Sigmoid colon (tissue), 7 donors: Measurements from ENCODE around the gene C1orf21. TPM values are rescaled to one million over a fixed set of nuclear protein-coding genes. Genes with fewer than 3 reads are reported as not detected.

Experiments used
- DNase-seq: peaks from one replicate; pipeline ENCODE4 v3.0.0-alpha.2; 2019
- H3K27ac ChIP-seq, 4 donors: fragments of 200-600 bp; sonication (generic); one replicate each; pipeline ENCODE4 v1.5.1; 2016 to 2019; ENCODE audit warnings: mild to moderate bottlenecking in 1 of 4
- H3K27me3 ChIP-seq, 3 donors: fragments of 200-600 bp; sonication (generic); one replicate each; pipeline ENCODE4 v1.5.1; 2019; ENCODE audit warnings: mild to moderate bottlenecking in 1 of 3
- H3K36me3 ChIP-seq, 4 donors: fragments of 200-600 bp; sonication (generic); one replicate each; pipeline ENCODE4 v1.5.1; 2016 to 2019
- H3K4me1 ChIP-seq, 4 donors: fragments of 200-600 bp; sonication (generic); one replicate each; pipeline ENCODE4 v1.5.1; 2017 to 2019
- H3K4me3 ChIP-seq, 4 donors: fragments of 200-600 bp; sonication (generic); one replicate each; pipeline ENCODE4 v1.5.1; 2017 to 2019; ENCODE audit warnings: mild to moderate bottlenecking in 2 of 4, moderate library complexity in 1 of 4
- H3K9me3 ChIP-seq, 4 donors: fragments of 200-600 bp in 3 of 4; sonication (generic) in 3 of 4; one replicate each; pipeline versions ENCODE4 v1.5.1 to v1.6.1; 2013 to 2019
- EP300 ChIP-seq, 4 donors: sonication (generic); formaldehyde crosslinking; IDR thresholded peaks; one replicate each; pipeline ENCODE4 v1.6.1; 2017; ENCODE audit warnings: antibody characterized with exemption in 4 of 4
- POLR2A ChIP-seq, 2 donors: fragments of 450-650 bp; IDR thresholded peaks; one replicate each; pipeline ENCODE4 v1.6.1; 2016; ENCODE audit warnings: antibody characterized with exemption in 2 of 2, mild to moderate bottlenecking in 2 of 2, moderate library complexity in 2 of 2
- POLR2AphosphoS5 ChIP-seq, 4 donors: sonication (generic); formaldehyde crosslinking; IDR thresholded peaks; one replicate each; pipeline ENCODE4 v1.6.1; 2017; ENCODE audit warnings: antibody characterized with exemption in 4 of 4
- WGBS, 2 donors: extraction: QIAGEN DNeasy Blood & Tissue Kit; methylation state at CpG; one replicate each; pipeline ENCODE4 v1.1.7; 2013; 5-methylcytosine and 5-hydroxymethylcytosine counted together
- intact Hi-C: fragments of 100-400 bp; cut with DNase I; formaldehyde crosslinking; loops from one replicate; pipeline ENCODE4 v1.15.1; 2023
- polyA plus RNA-seq, 3 donors: library from polyadenylated mRNA; stranded (reverse); fragments of 200-250 nt; gene quantifications; one replicate each; pipeline ENCODE4 v1.2.3, GENCODE V29; 2013
- total RNA-seq, 4 donors: library from RNA; depleted of rRNA; stranded (reverse); fragments of >200 nt; gene quantifications; one replicate each; pipeline ENCODE4 v1.1.0, GENCODE V29; 2016
- TF ChIP-seq, protein P1 (sequence below), 4 experiments: fragments of 450-650 bp in 3 of 4; fragments of 200-600 bp in 1 of 4; IDR thresholded peaks; one replicate each; pipeline ENCODE4 v1.5.1; 2016 to 2019; ENCODE audit warnings: antibody characterized with exemption in 4 of 4, mild to moderate bottlenecking in 3 of 4, moderate library complexity in 2 of 4
- donor health status: healthy with polysubstance abuse.
- donor health status: Bipolar disorder and iron deficiency.
- donor health status: healthy.

C1orf21 gene
- total and polyA plus RNA-seq, 7 donors: 39.5 to 109 (median 80.0) TPM

DNA sequence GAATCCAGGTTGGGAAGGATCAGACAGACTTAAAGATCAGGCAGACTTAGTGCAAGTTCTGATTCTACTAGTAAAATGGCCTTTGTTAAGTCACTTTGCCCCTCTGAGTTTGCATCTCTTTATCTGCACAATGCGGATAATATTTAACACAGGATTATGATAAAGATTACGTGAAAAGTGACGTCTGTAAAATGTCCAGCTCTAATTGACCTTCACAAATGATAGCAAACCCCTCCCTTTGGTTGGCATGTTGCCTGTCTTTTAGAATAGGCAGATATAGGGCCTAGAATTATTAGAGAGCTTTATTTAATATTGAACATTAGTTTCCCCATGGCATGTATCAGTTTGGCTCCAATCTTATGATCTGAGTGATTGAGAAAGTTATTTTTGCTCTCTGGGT, 55.4 kb downstream of the C1orf21 start:
- intact Hi-C loops: no loop called here
- H3K36me3 ChIP-seq: no peaks in the 10 kb centered on the region

DNA sequence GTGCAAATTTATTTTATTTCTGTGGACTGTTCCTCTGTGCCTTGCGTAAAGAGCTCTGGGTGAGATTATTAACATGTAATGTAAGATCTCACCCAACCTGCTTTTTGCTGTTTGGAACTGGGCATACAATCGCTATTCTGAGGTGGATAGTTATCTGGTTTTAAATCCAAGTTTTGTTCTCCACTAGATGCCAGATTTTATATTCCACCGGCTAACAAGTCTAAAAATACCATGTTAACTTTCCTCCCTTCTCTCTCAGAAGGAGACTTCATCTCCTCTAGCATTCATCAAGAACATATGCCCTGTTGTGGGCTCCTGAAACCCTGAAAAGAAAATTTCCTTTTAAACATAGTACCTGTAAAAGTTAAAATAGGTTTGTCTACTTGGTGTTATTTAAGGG, 56.4 kb downstream of the C1orf21 start:
- Histone ChIP-seq H3K4me1 (peaks cover 0 to 28% (median 14%) of the 10 kb centered on the region in 4 donors), H3K4me3 (no peak overlapping the region), H3K36me3 (no peaks in the 10 kb centered on the region), H3K9me3 (no peaks in the 10 kb centered on the region), H3K27ac (no peak overlapping the region), H3K27me3 (no peaks in the 10 kb centered on the region)
- DNase-seq: no peak
- WGBS, 2 donors: 86 to 91% methylated on average over 3 of the region's 3 CpGs
- intact Hi-C loops: no loop called here
- no peak for TF ChIP-seq POLR2A (IDR thresholded peaks at IDR 0.05)
- no peak for TF ChIP-seq EP300 (IDR thresholded peaks at IDR 0.05)
- TF ChIP-seq, protein P1, sequence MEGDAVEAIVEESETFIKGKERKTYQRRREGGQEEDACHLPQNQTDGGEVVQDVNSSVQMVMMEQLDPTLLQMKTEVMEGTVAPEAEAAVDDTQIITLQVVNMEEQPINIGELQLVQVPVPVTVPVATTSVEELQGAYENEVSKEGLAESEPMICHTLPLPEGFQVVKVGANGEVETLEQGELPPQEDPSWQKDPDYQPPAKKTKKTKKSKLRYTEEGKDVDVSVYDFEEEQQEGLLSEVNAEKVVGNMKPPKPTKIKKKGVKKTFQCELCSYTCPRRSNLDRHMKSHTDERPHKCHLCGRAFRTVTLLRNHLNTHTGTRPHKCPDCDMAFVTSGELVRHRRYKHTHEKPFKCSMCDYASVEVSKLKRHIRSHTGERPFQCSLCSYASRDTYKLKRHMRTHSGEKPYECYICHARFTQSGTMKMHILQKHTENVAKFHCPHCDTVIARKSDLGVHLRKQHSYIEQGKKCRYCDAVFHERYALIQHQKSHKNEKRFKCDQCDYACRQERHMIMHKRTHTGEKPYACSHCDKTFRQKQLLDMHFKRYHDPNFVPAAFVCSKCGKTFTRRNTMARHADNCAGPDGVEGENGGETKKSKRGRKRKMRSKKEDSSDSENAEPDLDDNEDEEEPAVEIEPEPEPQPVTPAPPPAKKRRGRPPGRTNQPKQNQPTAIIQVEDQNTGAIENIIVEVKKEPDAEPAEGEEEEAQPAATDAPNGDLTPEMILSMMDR (IDR thresholded peaks at IDR 0.05): no peak
- no peak for TF ChIP-seq POLR2AphosphoS5 (IDR thresholded peaks at IDR 0.05)

More for the DNA sequence above, 55.4 kb downstream of the C1orf21 start:
- Histone ChIP-seq H3K27ac (no peak overlapping the region), H3K9me3 (no peaks in the 10 kb centered on the region), H3K4me1 (peaks cover 0 to 28% (median 14%) of the 10 kb centered on the region in 4 donors), H3K4me3 (no peak overlapping the region), H3K27me3 (no peaks in the 10 kb centered on the region)
- WGBS, 2 donors: 28 to 69% methylated on average over 3 of the region's 3 CpGs
- TF ChIP-seq POLR2A (IDR thresholded peaks at IDR 0.05) (no peak), POLR2AphosphoS5 (IDR thresholded peaks at IDR 0.05) (no peak), EP300 (IDR thresholded peaks at IDR 0.05) (no peak)
- TF ChIP-seq, protein P1 (IDR thresholded peaks at IDR 0.05): no peak
- no peak for DNase-seq

DNA sequence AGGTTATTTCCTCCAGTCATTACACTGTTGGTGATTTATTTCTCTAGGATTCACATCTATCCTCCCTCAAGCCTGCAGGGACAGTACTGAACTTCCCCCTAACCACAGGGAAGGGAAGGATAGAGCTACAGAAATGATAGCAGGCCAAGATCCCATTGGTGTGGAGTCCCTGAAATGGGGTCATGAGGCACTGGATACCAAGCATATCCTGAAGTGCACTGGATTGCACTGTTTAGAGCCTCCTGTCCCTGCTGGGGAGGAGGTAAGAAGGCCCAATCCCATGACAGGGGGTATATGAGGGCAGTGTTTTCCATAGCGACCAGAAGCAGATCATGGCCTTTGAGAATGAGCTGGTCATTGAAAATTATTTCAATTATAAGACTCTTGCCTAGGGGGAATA, 56.8 kb downstream of the C1orf21 start:
- H3K4me1 ChIP-seq: peaks cover 0 to 28% (median 14%) of the 10 kb centered on the region in 4 donors
- no peaks in the 10 kb centered on the region for H3K36me3 ChIP-seq
- H3K4me3 ChIP-seq: no peak overlapping the region
- 93 to 98% methylated on average over 1 of the region's 1 CpG for WGBS, 2 donors
- TF ChIP-seq EP300 (IDR thresholded peaks at IDR 0.05) (no peak), POLR2AphosphoS5 (IDR thresholded peaks at IDR 0.05) (no peak), POLR2A (IDR thresholded peaks at IDR 0.05) (no peak)
- TF ChIP-seq, protein P1 (IDR thresholded peaks at IDR 0.05): no peak
- intact Hi-C loops: no loop called here
- no peak for DNase-seq
- H3K27me3 ChIP-seq: no peaks in the 10 kb centered on the region
- no peaks in the 10 kb centered on the region for H3K9me3 ChIP-seq
- no peak overlapping the region for H3K27ac ChIP-seq

DNA sequence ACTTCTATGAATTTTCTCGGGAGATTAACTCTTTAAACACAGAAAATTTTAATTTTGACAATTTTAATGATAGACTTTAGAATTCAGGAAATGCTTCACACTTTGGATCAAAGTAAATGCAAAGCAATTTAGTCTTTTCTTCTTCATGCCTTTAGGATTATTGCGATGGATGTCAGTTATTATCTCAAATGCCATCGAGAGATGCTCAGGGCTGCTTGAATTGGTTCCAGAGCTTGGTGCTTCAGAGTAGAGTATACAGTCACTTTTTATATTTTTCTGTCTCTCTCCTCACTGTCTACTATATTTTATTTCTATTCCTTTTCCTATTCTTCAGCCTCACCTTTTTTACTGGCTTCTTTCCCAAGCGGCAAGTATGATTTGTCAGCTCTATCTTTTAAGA, 59.2 kb downstream of the C1orf21 start:
- Histone ChIP-seq H3K9me3 (no peaks in the 10 kb centered on the region), H3K4me3 (no peak overlapping the region), H3K27me3 (no peaks in the 10 kb centered on the region), H3K27ac (no peak overlapping the region), H3K4me1 (peaks cover 0 to 28% (median 14%) of the 10 kb centered on the region in 4 donors), H3K36me3 (no peaks in the 10 kb centered on the region)
- intact Hi-C loops: no loop called here
- WGBS, 2 donors: 91 to 95% methylated on average over 4 of the region's 4 CpGs
- TF ChIP-seq, protein P1 (IDR thresholded peaks at IDR 0.05): no peak
- no peak for TF ChIP-seq EP300 (IDR thresholded peaks at IDR 0.05)
- TF ChIP-seq POLR2AphosphoS5 (IDR thresholded peaks at IDR 0.05): no peak
- no peak for TF ChIP-seq POLR2A (IDR thresholded peaks at IDR 0.05)
- no peak for DNase-seq

DNA sequence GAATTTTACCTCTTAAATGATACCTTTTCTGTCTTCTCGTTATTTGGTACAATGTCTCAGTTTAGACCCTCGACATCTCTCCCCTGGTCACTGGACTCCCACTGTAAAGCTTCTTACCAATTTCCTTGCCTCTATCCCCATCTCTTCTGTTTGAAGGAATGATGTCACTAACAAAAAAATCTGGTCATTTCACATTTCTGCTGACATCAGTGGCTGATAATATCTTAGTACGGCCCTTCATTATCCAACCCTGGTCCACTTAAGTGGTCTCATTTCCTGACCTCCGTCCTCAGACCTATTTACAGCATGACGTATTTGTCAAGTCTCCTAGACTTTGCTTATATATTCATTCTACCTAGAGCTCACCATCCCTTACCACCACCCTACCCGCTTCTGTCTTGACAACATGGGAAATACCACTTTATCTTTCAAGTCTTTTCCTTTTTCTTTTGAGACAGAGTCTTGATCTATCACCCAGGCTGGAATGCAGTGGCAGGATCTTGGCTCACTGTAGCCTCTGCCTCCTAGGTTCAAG, 60.9 kb downstream of the C1orf21 start:
- Histone ChIP-seq H3K4me3 (no peak overlapping the region), H3K27ac (no peak overlapping the region), H3K27me3 (no peaks in the 10 kb centered on the region), H3K4me1 (peaks cover 0 to 26% (median 10%) of the 10 kb centered on the region in 4 donors), H3K9me3 (no peaks in the 10 kb centered on the region), H3K36me3 (no peaks in the 10 kb centered on the region)
- 93 to 95% methylated on average over 6 of the region's 6 CpGs for WGBS, 2 donors
- DNase-seq: no peak
- TF ChIP-seq EP300 (IDR thresholded peaks at IDR 0.05) (no peak), POLR2AphosphoS5 (IDR thresholded peaks at IDR 0.05) (no peak), POLR2A (IDR thresholded peaks at IDR 0.05) (no peak)
- TF ChIP-seq, protein P1 (IDR thresholded peaks at IDR 0.05): no peak
- intact Hi-C loops: no loop called here
